ENCODE data around the gene CD83. TPM values are rescaled to one million over a fixed set of nuclear protein-coding genes. Genes with fewer than 3 reads are reported as not detected.

CD83 gene
- total and polyA plus RNA-seq, 2 of the 8 experiments (the other 6 are each of a cell fraction or from before 2014, with no cell fraction given) = 4.6 to 8.5 TPM

- TF ChIP-seq SIN3A (conservative IDR thresholded peaks at IDR 0.05 in 1 of 2, IDR thresholded peaks at IDR 0.05 in 1 of 2; ENCODE audit: low read depth in 1 of 2, low read length in 2 of 2) = no peak
Measured at GRCh38 chr6:14141351-14142062, 23.9 kb downstream of the CD83 start (continued).
